K562 (cell line): ENCODE results near the gene AHNAK. TPM values are rescaled to one million over a fixed set of nuclear protein-coding genes. Genes with fewer than 3 reads are reported as not detected.

Experiments used
- ATF7 ChIP-seq: fragments of 450-650 bp; IDR thresholded peaks from 2 replicates; pipeline ENCODE4 v1.7.1; 2014; ENCODE audit warnings: mild to moderate bottlenecking, moderate library complexity
- BRD4 ChIP-seq: fragments of 200-600 bp; sonication (generic); IDR thresholded peaks from 2 replicates; pipeline ENCODE4 v1.6.1; 2017; ENCODE audit warnings: inconsistent platforms
- FIP1L1 ChIP-seq: fragments of 200-400 bp; formaldehyde crosslinking; IDR thresholded peaks from 2 replicates; pipeline ENCODE4 v1.6.1; 2018; ENCODE audit warnings: mild to moderate bottlenecking, low read depth, low read length; ENCODE audit not compliant: poor library complexity, severe bottlenecking
- FOXK2 ChIP-seq, 2 experiments: fragments of 450-650 bp; IDR thresholded peaks in 1 of 2; conservative IDR thresholded peaks in 1 of 2; 2 replicates each; pipeline ENCODE4 v1.6.1; 2016; ENCODE audit warnings: low read depth in 2 of 2, mild to moderate bottlenecking in 1 of 2
- MTA1 ChIP-seq: fragments of 450-650 bp; IDR thresholded peaks from 2 replicates; pipeline ENCODE4 v1.6.1; 2017; ENCODE audit warnings: borderline replicate concordance
- NCOA6 ChIP-seq: fragments of 450-650 bp; IDR thresholded peaks from 2 replicates; pipeline ENCODE4 v1.6.1; 2017; ENCODE audit warnings: mild to moderate bottlenecking
- NFE2L1 ChIP-seq: fragments of 450-650 bp; IDR thresholded peaks from 2 replicates; pipeline ENCODE4 v1.6.1; 2016; ENCODE audit warnings: missing genetic modification characterization, low read depth, mild to moderate bottlenecking, missing compliant biosample characterization, moderate library complexity, borderline replicate concordance
- RBM22 ChIP-seq: fragments of 200-400 bp; formaldehyde crosslinking; IDR thresholded peaks from 2 replicates; pipeline ENCODE4 v1.6.1; 2018; ENCODE audit warnings: low read length, low read depth; ENCODE audit not compliant: poor library complexity, severe bottlenecking
- TAF9B ChIP-seq: fragments of 450-650 bp; IDR thresholded peaks from 2 replicates; pipeline ENCODE4 v1.6.1; 2018; ENCODE audit warnings: mild to moderate bottlenecking; ENCODE audit not compliant: partially characterized antibody
- U2AF2 ChIP-seq: fragments of 200-400 bp; formaldehyde crosslinking; optimal IDR thresholded peaks from 2 replicates; pipeline ENCODE3; 2017; ENCODE audit warnings: low read depth, mild to moderate bottlenecking, low read length
- ZNF695 ChIP-seq: fragments of 450-650 bp; formaldehyde crosslinking; IDR thresholded peaks from 2 replicates; pipeline ENCODE4 v1.4.0; 2020; ENCODE audit warnings: mild to moderate bottlenecking, moderate library complexity
- ZZZ3 ChIP-seq: fragments of 450-650 bp; IDR thresholded peaks from 2 replicates; pipeline ENCODE4 v1.6.1; 2016; ENCODE audit warnings: antibody characterized with exemption, mild to moderate bottlenecking, moderate library complexity
- polyA plus RNA-seq, 8 experiments: library from polyadenylated mRNA; depleted of rRNA in 4 of 8; stranded (reverse) in 5 of 8; unstranded in 3 of 8; fragments of >200 nt; fragmentation: Nextera tagmentation in 2 of 8; fragmentation: Illumina TruSeq in 1 of 8; extraction: Ambion mirVana in 2 of 8; extraction: Trizol in 1 of 8; gene quantifications; 2 replicates each; pipeline versions ENCODE4 v1.2.1 to v1.2.3, GENCODE V29; 2011 to 2014; ENCODE audit warnings: inconsistent platforms in 1 of 8, missing spikeins in 1 of 8
- total RNA-seq, 7 experiments: library from RNA; depleted of rRNA in 6 of 7; stranded (reverse); fragments of >200 nt in 6 of 7; fragmentation: Illumina TruSeq in 2 of 7; extraction: Trizol in 2 of 7; gene quantifications; 2 replicates each; pipeline versions ENCODE4 v1.2.1 to v1.2.3, GENCODE V29; 2011 to 2021; ENCODE audit warnings: low replicate concordance in 1 of 7
- TF ChIP-seq, protein P1 (sequence below): fragments of 450-650 bp; formaldehyde crosslinking; IDR thresholded peaks from 2 replicates; pipeline ENCODE4 v1.4.0; 2022; ENCODE audit warnings: missing genetic modification characterization
- TF ChIP-seq, protein P2 (sequence below), 3 experiments: fragments of 200-800 bp in 1 of 3; sonication (Bioruptor generic) in 1 of 3; sonication (generic) in 1 of 3; formaldehyde crosslinking in 1 of 3; IDR thresholded peaks; 2 replicates each; pipeline versions ENCODE4 v1.6.1 to v1.8.0; 2016 to 2022; ENCODE audit warnings: mild to moderate bottlenecking in 2 of 3, missing compliant biosample characterization in 2 of 3, missing genetic modification characterization in 2 of 3, missing genetic modification reagents in 1 of 3
- TF ChIP-seq, protein P3 (sequence below), 2 experiments: fragments of 150-350 bp in 1 of 2; IDR thresholded peaks; 2 replicates each; pipeline ENCODE4 v1.6.1; 2012 to 2016; ENCODE audit warnings: low read depth in 2 of 2, low read length in 2 of 2, mild to moderate bottlenecking in 1 of 2, moderate library complexity in 1 of 2
- TF ChIP-seq, protein P4 (sequence below): sonication (generic); formaldehyde crosslinking; IDR thresholded peaks from 2 replicates; pipeline ENCODE4 v1.9.0; 2022; ENCODE audit warnings: mild to moderate bottlenecking, missing genetic modification reagents
- TF ChIP-seq, protein P5 (sequence below), 2 experiments: fragments of 450-650 bp; IDR thresholded peaks; 2 replicates each; pipeline ENCODE4 v1.6.1; 2018; ENCODE audit warnings: mild to moderate bottlenecking in 2 of 2, low read depth in 1 of 2; ENCODE audit not compliant: partially characterized antibody in 2 of 2

The AHNAK gene
- total and polyA plus RNA-seq, 9 of the 15 experiments (the other 6 are each of a cell fraction or from before 2014, with no cell fraction given) = 1.5 to 89.7 (median 45.0) TPM

DNA sequence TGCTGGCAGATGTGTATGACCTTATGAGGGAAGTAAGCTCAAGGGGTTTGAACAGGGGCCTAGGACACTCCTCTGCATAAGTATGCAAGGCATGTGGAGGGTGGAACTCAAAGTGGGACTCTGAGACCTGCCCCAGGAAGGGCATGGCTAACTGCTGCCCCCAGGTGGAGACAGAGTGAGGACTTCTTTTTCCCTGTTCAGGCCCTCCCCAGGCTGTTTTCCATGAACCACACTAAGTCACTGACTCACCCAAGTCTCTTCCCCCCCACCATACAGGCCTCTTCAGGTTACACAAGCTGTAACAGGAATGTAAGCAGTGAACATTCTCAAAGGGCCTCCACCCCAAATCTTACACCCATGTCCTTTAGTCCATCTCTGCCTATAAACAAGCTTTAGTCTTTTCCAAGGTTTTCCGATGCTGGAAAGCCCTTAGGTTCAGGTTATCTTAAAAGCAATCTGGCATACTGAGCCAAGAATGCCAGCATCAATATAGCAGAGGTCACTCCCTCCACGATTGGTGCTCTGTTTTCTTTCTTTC, 14.0 kb upstream of the AHNAK start (continued):
- no peak for TF ChIP-seq MTA1
- TF ChIP-seq, protein P1, sequence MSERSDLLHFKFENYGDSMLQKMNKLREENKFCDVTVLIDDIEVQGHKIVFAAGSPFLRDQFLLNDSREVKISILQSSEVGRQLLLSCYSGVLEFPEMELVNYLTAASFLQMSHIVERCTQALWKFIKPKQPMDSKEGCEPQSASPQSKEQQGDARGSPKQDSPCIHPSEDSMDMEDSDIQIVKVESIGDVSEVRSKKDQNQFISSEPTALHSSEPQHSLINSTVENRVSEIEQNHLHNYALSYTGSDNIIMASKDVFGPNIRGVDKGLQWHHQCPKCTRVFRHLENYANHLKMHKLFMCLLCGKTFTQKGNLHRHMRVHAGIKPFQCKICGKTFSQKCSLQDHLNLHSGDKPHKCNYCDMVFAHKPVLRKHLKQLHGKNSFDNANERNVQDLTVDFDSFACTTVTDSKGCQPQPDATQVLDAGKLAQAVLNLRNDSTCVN (CRISPR knock-in tag) = no peak
- TF ChIP-seq, protein P2, sequence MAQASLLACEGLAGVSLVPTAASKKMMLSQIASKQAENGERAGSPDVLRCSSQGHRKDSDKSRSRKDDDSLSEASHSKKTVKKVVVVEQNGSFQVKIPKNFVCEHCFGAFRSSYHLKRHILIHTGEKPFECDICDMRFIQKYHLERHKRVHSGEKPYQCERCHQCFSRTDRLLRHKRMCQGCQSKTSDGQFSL (CRISPR knock-in tag; IDR thresholded peaks at IDR 0.05) = peak; percentile 97
- TF ChIP-seq, protein P2 (tag; IDR thresholded peaks at IDR 0.05) = peak in 1 of 2 experiments; percentile 87; a peak in 2 of 4 replicates
- no peak for TF ChIP-seq BRD4
- TF ChIP-seq NCOA6 = no peak
- no peak for TF ChIP-seq RBM22
- TF ChIP-seq FIP1L1 = no peak
- TF ChIP-seq TAF9B = no peak
- TF ChIP-seq, protein P3, sequence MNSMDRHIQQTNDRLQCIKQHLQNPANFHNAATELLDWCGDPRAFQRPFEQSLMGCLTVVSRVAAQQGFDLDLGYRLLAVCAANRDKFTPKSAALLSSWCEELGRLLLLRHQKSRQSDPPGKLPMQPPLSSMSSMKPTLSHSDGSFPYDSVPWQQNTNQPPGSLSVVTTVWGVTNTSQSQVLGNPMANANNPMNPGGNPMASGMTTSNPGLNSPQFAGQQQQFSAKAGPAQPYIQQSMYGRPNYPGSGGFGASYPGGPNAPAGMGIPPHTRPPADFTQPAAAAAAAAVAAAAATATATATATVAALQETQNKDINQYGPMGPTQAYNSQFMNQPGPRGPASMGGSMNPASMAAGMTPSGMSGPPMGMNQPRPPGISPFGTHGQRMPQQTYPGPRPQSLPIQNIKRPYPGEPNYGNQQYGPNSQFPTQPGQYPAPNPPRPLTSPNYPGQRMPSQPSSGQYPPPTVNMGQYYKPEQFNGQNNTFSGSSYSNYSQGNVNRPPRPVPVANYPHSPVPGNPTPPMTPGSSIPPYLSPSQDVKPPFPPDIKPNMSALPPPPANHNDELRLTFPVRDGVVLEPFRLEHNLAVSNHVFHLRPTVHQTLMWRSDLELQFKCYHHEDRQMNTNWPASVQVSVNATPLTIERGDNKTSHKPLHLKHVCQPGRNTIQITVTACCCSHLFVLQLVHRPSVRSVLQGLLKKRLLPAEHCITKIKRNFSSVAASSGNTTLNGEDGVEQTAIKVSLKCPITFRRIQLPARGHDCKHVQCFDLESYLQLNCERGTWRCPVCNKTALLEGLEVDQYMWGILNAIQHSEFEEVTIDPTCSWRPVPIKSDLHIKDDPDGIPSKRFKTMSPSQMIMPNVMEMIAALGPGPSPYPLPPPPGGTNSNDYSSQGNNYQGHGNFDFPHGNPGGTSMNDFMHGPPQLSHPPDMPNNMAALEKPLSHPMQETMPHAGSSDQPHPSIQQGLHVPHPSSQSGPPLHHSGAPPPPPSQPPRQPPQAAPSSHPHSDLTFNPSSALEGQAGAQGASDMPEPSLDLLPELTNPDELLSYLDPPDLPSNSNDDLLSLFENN (IDR thresholded peaks at IDR 0.05; ENCODE audit: low read depth in 2 of 2, low read length in 2 of 2) = no peak
- TF ChIP-seq ATF7 = peak; percentile 78
- no peak for TF ChIP-seq U2AF2
- TF ChIP-seq NFE2L1 = no peak
- TF ChIP-seq, protein P4, sequence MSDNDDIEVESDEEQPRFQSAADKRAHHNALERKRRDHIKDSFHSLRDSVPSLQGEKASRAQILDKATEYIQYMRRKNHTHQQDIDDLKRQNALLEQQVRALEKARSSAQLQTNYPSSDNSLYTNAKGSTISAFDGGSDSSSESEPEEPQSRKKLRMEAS (CRISPR knock-in tag) = 0 out of 2 replicates have a peak, but pooled peaks have one; percentile 53
- TF ChIP-seq ZNF695 (CRISPR knock-in tag) = no peak
- TF ChIP-seq ZZZ3 = no peak
- TF ChIP-seq, protein P5, sequence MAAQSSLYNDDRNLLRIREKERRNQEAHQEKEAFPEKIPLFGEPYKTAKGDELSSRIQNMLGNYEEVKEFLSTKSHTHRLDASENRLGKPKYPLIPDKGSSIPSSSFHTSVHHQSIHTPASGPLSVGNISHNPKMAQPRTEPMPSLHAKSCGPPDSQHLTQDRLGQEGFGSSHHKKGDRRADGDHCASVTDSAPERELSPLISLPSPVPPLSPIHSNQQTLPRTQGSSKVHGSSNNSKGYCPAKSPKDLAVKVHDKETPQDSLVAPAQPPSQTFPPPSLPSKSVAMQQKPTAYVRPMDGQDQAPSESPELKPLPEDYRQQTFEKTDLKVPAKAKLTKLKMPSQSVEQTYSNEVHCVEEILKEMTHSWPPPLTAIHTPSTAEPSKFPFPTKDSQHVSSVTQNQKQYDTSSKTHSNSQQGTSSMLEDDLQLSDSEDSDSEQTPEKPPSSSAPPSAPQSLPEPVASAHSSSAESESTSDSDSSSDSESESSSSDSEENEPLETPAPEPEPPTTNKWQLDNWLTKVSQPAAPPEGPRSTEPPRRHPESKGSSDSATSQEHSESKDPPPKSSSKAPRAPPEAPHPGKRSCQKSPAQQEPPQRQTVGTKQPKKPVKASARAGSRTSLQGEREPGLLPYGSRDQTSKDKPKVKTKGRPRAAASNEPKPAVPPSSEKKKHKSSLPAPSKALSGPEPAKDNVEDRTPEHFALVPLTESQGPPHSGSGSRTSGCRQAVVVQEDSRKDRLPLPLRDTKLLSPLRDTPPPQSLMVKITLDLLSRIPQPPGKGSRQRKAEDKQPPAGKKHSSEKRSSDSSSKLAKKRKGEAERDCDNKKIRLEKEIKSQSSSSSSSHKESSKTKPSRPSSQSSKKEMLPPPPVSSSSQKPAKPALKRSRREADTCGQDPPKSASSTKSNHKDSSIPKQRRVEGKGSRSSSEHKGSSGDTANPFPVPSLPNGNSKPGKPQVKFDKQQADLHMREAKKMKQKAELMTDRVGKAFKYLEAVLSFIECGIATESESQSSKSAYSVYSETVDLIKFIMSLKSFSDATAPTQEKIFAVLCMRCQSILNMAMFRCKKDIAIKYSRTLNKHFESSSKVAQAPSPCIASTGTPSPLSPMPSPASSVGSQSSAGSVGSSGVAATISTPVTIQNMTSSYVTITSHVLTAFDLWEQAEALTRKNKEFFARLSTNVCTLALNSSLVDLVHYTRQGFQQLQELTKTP (IDR thresholded peaks at IDR 0.05; ENCODE audit: low read depth in 1 of 2, partially characterized antibody in 2 of 2) = peak in 1 of 2 experiments; percentile 59
- TF ChIP-seq FOXK2 (conservative IDR thresholded peaks at IDR 0.05 in 1 of 2, IDR thresholded peaks at IDR 0.05 in 1 of 2; ENCODE audit: low read depth in 2 of 2) = peak; percentile 56 to 75; a peak in 3 of 4 replicates
